Uterus (tissue), 4 donors: ENCODE measurements around the gene GJC2. TPM values are rescaled to one million over a fixed set of nuclear protein-coding genes. Genes with fewer than 3 reads are reported as not detected.
A peak's percentile ranks its signal among the peaks of the same experiment; 100 is the strongest.

Source experiments
- DNase-seq, 2 donors: peaks; one replicate each; pipeline ENCODE4 v3.0.0-alpha.2; 2019 to 2020
- H3K27ac ChIP-seq, 2 donors: fragments of 200-600 bp; sonication (generic); 1 replicate in 1 of 2; 2 replicates in 1 of 2; pipeline ENCODE4 v1.5.1; 2016 to 2018
- H3K27me3 ChIP-seq, 2 donors: fragments of 200-600 bp; sonication (generic); one replicate each; pipeline ENCODE4 v1.5.1; 2018 to 2019; ENCODE audit warnings: control low read depth in 1 of 2
- H3K36me3 ChIP-seq, 2 donors: fragments of 200-600 bp; sonication (generic); one replicate each; pipeline ENCODE4 v1.5.1; 2019; ENCODE audit warnings: control low read depth in 1 of 2
- H3K4me1 ChIP-seq, 2 donors: fragments of 200-600 bp; sonication (generic); one replicate each; pipeline ENCODE4 v1.5.1; 2018 to 2019; ENCODE audit warnings: control low read depth in 1 of 2
- H3K4me3 ChIP-seq, 2 donors: fragments of 200-600 bp; sonication (generic); 1 replicate in 1 of 2; 2 replicates in 1 of 2; pipeline ENCODE4 v1.5.1; 2018 to 2019; ENCODE audit warnings: mild to moderate bottlenecking in 1 of 2
- H3K9me3 ChIP-seq, 2 donors: fragments of 200-600 bp; sonication (generic); one replicate each; pipeline ENCODE4 v1.5.1; 2019; ENCODE audit warnings: control low read depth in 1 of 2
- POLR2A ChIP-seq, 2 donors: fragments of 450-650 bp; IDR thresholded peaks; one replicate each; pipeline ENCODE4 v1.6.1; 2016; ENCODE audit warnings: antibody characterized with exemption in 2 of 2, mild to moderate bottlenecking in 1 of 2, moderate library complexity in 1 of 2
- intact Hi-C: fragments of 100-400 bp; cut with DNase I; formaldehyde crosslinking; loops from one replicate; pipeline ENCODE4 v1.15.1; 2023; ENCODE audit warnings: low total_unique reads
- total RNA-seq, 4 donors: library from RNA; depleted of rRNA in 3 of 4; stranded (reverse); fragments of >200 nt in 3 of 4; gene quantifications; one replicate each; pipeline versions ENCODE4 v1.1.0 to v1.2.4, GENCODE V29; 2014 to 2023
- TF ChIP-seq, protein P1 (sequence below), 4 experiments: fragments of 200-600 bp in 2 of 4; fragments of 450-650 bp in 2 of 4; sonication (generic) in 2 of 4; IDR thresholded peaks; one replicate each; pipeline ENCODE4 v1.5.1; 2016 to 2019; ENCODE audit warnings: antibody characterized with exemption in 4 of 4, mild to moderate bottlenecking in 2 of 4, moderate library complexity in 1 of 4
- donor health status: DM: yes; HTN: yes; CAD: no.

Gene GJC2
- total RNA-seq, 4 donors from 2014 or later, result 2.6 to 25.8 (median 10.7) TPM

DNA sequence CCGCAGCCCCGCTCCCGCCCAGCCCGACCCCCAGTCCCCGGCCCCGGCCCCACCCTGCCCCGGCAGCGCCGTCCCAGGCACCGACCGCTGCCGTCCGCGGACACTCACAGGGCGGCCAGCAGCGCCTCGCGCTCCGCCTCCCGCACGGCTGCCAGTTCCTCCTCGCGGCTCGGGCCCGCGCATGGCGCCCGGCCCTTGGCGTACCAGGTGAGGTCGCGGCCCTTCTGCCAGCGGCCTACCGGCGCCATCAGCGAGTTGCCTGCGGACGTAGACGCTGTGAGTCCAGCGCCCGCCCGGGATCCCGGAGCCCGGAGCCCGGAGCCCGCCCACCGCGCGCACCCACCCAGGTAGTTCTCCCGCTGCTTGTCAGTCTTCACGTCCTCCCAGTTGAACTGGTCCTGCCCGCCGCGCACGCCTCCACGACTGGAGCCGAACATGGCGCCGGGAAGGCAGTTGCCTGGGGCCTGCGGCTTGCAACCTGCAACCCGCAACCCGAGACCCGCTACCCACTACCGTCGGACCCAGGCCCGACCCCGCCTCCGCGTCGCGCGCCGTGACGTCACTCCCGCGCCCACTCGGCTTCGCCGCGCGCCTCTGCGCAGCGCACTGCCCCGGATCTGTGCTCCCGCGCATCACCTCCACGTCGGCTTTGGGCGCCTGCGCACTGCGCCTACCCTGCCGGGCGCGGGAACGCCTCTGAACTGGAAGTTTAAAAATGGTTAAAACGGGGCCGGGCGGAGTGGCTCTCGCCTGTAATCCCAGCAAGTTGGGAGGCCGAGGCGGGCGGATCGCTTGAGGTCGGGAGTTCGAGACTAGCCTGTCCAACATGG lies 46.7 kb upstream of the GJC2 start, which contains the start of gene C1orf35:
Gene C1orf35 (minus strand): TSS at position 535 of the 830 bp plus-strand sequence. CDS start 98 bp downstream, at position 437.
- H3K36me3 ChIP-seq, result no peaks in the 10 kb centered on the region
- H3K9me3 ChIP-seq, result no peaks in the 10 kb centered on the region
- H3K27ac ChIP-seq, result peak within 1 kb of the TSS; percentile 72 to 92
- H3K4me3 ChIP-seq, result peak within 1 kb of the TSS; percentile 70 to 71
- H3K4me1 ChIP-seq, result peaks cover 0 to 18% of the 10 kb centered on the region in 2 donors
- TF ChIP-seq, protein P1, sequence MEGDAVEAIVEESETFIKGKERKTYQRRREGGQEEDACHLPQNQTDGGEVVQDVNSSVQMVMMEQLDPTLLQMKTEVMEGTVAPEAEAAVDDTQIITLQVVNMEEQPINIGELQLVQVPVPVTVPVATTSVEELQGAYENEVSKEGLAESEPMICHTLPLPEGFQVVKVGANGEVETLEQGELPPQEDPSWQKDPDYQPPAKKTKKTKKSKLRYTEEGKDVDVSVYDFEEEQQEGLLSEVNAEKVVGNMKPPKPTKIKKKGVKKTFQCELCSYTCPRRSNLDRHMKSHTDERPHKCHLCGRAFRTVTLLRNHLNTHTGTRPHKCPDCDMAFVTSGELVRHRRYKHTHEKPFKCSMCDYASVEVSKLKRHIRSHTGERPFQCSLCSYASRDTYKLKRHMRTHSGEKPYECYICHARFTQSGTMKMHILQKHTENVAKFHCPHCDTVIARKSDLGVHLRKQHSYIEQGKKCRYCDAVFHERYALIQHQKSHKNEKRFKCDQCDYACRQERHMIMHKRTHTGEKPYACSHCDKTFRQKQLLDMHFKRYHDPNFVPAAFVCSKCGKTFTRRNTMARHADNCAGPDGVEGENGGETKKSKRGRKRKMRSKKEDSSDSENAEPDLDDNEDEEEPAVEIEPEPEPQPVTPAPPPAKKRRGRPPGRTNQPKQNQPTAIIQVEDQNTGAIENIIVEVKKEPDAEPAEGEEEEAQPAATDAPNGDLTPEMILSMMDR (IDR thresholded peaks at IDR 0.05), result peak in 1 of 4 experiments; percentile 39
- TF ChIP-seq POLR2A (IDR thresholded peaks at IDR 0.05), result peak; percentile 53 to 77
- intact Hi-C loops, result no loop called here
- H3K27me3 ChIP-seq, result no peaks in the 10 kb centered on the region
- peak; percentile 92 to 94 for DNase-seq

DNA sequence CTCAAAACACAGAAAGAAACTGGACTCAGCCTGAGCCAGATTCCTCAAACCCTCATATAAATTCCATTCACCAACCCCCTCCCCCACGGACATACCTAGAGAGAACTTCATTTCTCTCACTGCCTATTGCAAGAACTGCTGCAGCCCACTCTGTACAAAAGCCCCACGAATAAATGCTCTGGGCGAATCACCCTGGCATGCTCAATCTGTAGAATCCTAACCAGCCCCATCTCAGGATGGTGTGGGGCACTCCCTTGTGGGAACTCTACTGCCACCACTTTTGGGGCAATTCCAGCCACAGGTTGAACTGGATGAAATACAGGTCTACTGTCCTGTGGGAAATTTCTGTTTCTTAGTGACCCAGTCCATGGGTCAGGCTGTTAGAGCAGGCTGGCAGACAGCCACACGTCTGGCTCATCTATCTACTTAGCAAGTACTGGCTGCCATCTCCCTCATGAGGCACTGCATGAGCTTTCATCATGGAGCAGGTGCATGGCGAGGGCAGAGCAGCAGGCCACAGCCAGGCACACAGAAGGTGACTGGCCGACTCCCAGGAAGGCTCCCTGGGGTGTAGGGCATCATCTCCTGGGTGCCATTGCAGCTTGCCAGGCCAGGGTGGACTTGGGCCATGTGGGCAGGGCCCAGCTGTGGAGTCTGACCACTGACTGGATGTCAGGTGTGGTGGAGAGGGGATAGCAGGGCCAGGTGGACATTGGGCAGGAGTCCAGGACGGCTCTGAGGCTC lies 45.0 kb upstream of the GJC2 start:
- no peaks in the 10 kb centered on the region for H3K9me3 ChIP-seq
- peaks cover 0 to 25% of the 10 kb centered on the region in 2 donors for H3K4me1 ChIP-seq
- DNase-seq, result no peak
- H3K27ac ChIP-seq, result no peak overlapping the region
- H3K36me3 ChIP-seq, result no peaks in the 10 kb centered on the region
- TF ChIP-seq, protein P1 (IDR thresholded peaks at IDR 0.05), result no peak
- TF ChIP-seq POLR2A (IDR thresholded peaks at IDR 0.05), result no peak
- no peaks in the 10 kb centered on the region for H3K27me3 ChIP-seq
- no peak overlapping the region for H3K4me3 ChIP-seq
- intact Hi-C loops, result no loop called here

DNA sequence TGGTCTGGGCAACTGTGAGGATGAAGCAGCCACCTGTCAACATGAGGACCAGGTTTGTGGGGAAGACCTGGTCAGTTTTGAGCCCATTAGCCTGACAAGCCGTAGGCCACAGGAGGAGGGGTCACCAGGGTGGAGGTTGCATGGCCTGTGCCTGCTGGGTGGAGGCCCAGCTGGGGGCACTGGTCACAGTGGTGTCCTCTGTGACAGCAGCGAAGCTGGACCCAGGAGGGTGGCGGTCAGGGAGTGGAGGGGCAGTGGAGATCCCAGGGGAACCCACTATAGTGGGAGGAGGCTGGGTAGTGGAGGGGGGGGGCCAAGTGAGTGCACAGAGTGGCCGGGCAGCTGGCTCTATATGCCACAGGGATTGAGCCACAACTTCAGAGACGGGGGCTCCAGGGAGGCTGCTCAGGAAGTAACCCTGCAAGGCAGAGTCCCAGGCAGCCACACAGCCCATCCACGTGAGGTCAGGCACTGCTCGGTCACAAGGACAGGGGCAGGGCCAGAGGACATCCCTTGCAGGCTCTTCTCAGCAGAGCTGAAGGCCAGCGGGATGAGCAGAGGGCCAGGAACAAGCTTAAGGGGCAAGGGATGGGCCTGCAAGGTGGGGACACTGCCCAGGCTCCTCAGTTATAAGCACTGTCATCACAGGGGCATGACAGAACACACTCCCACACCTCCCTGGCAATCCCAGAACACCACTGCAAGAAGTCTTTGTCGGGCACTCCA lies 44.3 kb upstream of the GJC2 start:
- no peak for TF ChIP-seq POLR2A (IDR thresholded peaks at IDR 0.05)
- TF ChIP-seq, protein P1 (IDR thresholded peaks at IDR 0.05), result no peak
- Histone ChIP-seq H3K9me3 (no peaks in the 10 kb centered on the region), H3K4me1 (peaks cover 0 to 25% of the 10 kb centered on the region in 2 donors), H3K4me3 (no peak overlapping the region), H3K27ac (no peak overlapping the region), H3K27me3 (no peaks in the 10 kb centered on the region), H3K36me3 (no peaks in the 10 kb centered on the region)
- intact Hi-C loops, result no loop called here
- no peak for DNase-seq

DNA sequence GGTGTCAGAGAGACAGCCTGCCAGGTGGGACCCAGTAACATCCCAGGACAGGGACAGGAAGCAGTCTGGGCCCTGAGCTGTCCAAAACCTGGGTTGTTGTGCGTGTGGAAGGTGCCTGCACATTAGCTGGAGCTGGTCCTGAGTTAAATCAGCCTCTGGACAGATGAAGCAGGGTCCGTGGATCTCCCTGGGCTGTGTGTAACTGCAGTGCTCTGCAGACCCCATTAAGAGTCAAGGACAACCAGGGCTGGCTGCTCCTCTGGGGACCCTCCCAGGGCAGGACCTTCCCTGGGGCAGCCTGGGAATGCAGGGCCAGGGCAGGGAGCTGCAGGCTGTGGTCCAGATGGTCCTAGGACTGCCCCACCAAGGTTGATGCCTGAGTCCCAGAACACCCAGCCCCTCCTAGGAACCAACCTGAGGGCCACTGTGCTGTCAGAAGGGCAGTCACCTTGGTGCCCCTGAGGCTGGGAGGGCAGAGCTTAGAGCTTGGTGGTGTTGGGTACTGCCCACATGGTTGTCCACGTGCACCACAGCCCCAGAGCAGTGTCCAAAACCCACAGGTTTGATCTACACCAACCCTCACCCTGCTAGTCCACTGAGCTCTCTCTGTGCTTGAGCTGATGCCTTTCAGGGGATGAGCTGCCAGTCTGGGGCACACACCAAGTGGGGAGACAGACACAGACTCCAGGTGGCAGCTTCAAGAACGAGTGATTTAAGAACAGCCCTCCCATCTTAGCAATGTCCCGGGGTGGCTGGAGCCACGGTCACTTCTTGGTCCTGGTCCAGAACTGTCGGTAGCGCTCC lies 43.5 kb upstream of the GJC2 start:
- H3K36me3 ChIP-seq, result no peaks in the 10 kb centered on the region
- no peaks in the 10 kb centered on the region for H3K9me3 ChIP-seq
- peaks cover 0 to 25% of the 10 kb centered on the region in 2 donors for H3K4me1 ChIP-seq
- H3K4me3 ChIP-seq, result no peak overlapping the region
- H3K27ac ChIP-seq, result no peak overlapping the region
- TF ChIP-seq POLR2A (IDR thresholded peaks at IDR 0.05), result no peak
- TF ChIP-seq, protein P1 (IDR thresholded peaks at IDR 0.05), result no peak
- intact Hi-C loops, result no loop called here
- DNase-seq, result no peak
- no peaks in the 10 kb centered on the region for H3K27me3 ChIP-seq
